Measurements from ENCODE around the gene KCNQ1.

The KCNQ1 gene

DNA sequence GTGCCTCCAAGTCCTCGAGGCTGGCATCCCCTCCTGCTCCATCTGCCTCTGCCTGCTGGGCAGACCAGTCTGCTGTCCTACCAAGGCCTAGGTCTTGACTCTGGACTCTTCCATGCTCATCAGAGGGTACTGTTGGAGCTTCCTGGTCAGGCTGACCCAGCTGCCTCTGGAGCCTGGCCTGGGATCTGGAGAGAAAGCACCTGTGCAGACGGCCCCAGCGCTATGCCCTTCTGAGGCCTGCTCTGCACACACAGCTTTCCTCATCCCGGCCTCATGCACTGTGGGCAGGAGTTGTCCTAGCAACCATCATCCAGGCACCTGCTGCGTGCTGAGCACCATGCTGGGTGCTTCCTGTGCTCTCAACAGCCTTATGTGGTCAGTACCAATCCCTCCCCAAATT, 369.9 kb downstream of the KCNQ1 start:
- DNase-seq = peak in 2 of 3 experiments; percentile 59 to 73

DNA sequence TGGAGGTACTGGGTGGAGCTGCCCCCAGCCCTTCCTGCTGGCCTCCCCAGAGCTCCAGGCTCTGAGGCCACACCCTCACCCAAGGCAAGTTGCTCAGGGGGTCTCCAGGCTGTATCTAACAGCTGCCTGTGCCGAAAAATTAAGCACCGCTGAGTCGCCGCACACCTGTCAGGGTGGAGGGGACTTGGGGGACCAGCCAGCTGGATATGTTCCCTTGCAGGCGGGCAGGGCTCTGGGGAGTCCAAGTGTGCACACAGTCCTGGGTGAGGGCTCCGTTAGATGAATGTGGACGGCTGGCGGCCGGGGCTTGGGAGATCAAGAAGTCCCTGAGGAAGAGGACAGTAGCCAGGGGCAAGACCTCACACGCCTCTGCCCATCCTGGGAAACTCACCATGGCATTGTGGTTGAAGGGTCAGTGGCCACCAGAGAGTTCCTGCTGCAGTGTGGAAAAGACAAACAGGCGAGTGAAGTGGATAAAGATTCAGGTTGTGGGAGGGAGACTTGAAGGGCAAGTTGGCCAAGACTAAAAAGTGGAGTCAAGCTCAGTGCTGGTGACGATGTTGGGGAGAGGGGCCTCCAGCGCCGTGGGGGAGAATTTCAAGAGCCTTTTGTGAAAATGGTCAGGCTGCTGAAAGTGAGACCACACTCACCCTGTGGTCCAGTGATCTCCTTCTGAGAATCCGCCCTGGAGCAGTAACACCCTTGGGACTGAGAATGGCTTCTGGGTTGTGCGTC, 371.1 kb downstream of the KCNQ1 start:
- DNase-seq = no peak

DNA sequence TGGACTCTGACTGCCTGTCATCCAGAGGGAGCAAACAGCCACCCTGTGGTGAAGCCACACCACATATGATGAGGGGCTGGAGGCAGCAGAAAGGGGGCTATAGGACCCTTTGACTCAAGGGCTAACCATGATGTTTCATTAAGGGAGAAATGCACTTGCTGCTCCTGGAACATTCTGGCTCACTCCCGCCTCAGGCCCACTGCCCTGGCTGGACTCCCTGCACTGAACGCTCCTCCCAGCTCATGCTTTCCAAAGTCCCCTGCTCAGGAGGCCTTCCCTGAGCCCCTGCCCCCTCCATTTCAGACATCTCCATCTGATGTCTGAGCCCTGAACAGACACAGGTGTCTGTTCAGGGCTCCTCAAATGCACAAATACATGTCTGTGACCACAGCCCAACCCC, 371.7 kb downstream of the KCNQ1 start:
- no peak for DNase-seq

DNA sequence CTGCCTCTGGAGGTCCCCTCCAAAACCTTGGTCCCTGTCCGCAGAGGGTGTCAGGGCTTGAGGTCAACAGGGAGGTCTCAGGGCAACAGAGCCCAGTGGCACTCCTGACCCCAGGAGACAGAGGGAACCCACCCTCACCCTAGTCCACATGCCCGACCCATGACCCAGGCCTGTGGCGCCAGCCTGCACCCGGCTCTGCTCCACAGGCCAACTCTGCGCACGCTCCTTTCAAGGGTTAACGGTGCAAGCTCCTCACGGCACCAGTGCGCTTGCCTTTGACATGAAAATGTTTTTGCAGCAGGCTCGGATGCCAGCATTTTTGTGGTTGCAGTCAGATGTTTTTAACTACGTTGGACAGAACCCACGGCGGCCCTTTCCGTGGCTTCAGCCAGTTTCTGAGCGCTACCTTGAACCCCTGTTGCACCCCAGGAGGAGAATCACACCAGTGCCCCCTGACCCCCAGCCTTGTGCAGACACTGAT, 372.2 kb downstream of the KCNQ1 start:
- DNase-seq = no peak

DNA sequence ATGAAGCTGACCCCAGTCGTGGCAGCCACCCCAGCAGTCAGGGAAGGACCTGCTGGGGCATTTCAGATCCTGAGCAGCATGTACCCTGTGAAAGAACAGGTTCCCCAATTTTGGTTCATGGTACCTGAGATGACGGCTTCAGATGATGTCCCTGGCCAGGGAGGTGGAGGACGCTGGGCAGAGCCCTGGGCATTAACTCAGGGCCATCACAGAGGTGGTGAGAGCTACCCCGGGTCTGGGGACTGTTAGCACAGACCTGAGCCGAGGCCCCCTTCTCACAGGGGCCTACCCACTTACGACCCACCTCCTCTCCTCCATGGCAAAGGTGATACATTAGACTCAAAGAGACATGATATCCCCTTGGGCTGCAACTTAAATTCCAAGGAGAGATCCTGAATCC, 372.6 kb downstream of the KCNQ1 start:
- DNase-seq = no peak

DNA sequence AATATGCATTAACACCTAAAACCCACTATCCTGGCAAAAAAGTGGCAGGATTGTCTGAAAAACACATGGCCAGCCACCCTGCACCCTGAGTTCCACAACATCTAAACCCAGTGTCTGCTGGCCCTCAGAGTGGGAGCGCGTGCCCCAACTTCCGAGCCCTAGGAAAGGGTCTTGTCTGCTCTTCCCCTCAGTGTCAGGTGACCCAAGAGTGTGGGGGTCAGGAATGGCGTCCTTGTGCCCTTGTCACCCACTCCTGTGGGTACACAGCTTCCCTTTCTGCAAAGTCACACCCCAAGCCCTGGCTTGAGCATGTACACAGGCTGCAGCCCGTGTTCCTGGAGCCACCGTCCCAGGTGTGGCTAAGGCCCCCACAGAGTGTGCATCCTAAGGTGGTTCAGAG, 373.2 kb downstream of the KCNQ1 start:
- DNase-seq = no peak

DNA sequence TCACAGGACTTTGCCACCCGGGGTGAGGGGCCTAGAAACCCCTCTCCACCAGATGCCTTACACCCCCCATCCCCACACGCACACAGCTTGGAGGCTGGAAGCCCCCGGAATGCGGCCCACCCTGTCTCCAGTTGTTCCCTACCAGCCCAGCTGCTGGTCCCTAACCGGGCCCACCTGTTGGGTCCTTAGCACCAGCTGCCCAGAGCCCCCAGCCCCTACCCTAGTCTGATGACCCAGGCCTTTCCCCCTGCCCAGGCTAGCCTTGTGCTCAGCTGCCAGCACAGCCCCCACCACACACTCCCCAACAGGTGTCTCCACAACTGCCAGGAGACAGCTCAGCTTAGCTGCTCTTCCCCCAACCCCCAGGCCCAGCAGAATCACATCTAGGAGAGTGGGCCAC, 373.7 kb downstream of the KCNQ1 start:
- DNase-seq = no peak

DNA sequence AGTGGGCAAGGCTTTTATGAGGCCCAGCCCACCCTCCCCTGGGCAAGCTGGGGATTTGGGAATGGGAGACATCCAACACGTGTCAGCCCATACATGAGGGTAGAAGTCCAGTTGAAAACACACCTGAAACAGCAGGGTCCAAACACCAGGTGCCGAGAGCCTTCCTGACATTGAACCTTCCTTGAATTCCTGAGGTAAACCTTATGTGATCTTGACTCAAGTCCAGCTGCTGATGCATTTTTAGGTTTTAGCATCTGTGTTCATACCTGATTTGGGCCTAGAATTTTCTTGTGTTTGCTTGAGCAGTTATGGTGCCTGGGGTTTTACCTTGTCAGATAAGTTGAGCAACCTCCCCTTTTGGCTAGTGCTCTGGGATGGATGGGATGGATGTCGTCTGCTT, 374.5 kb downstream of the KCNQ1 start:
- DNase-seq = no peak

DNA sequence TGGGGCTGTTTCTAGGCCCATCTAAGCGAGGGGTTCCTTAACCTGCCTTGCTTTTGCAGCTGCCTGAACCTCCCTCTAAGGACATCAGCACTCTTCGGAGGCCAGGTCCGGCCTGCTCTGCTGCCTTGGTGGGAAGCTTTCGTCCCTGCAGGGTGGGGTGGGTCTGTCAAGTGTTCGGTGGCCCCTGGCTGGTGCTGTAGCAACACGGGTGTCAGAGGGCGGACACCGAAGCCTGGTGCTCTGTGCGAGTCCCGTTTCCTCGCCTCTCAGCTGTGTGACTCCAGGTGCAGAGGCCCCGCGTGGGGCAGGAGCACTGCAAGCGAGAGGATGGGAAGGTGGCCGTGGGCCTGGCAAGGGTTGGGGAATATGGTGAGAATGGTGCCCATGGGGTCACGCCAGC, 376.2 kb downstream of the KCNQ1 start:
- no peak for DNase-seq

DNA sequence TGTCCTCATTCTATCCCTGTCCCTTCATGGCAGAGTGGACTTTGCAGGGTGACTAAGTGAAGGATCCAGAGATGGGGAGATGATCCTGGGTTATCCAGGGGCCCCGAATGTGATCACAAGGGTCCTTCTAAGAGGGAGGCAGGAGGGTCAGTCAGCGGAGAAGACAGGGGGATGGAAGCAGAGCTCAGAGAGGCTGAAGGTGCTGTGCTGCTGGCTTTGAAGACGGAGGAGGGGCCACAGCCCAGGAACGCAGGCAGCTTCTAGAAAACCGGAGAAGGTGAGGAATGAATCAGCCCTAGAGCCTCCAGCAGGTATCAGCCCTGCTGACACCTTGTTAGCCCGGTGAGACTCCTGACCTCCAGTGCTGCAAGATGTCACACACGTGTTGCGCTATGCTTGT, 377.1 kb downstream of the KCNQ1 start:
- DNase-seq = no peak

DNA sequence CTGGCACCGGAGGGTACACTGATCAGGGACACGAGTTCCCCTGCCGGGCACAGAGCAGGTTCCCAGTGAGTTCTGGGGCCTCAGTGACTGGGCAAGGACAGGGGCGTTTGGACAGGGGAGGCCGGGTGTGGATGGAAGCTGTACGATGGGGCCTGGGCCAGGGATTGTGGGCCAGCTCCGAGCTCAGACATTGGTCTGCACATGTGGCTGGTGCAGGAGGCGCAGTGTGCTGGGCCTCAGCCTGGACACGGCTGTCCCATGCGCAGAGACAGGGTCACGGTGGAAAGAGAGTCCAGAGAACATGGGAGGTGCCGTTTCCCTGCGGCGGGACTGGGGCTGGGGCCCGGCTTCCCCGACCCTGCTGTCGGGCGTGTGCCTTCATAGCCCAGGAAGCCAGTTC, 380.0 kb downstream of the KCNQ1 start:
- no peak for DNase-seq

DNA sequence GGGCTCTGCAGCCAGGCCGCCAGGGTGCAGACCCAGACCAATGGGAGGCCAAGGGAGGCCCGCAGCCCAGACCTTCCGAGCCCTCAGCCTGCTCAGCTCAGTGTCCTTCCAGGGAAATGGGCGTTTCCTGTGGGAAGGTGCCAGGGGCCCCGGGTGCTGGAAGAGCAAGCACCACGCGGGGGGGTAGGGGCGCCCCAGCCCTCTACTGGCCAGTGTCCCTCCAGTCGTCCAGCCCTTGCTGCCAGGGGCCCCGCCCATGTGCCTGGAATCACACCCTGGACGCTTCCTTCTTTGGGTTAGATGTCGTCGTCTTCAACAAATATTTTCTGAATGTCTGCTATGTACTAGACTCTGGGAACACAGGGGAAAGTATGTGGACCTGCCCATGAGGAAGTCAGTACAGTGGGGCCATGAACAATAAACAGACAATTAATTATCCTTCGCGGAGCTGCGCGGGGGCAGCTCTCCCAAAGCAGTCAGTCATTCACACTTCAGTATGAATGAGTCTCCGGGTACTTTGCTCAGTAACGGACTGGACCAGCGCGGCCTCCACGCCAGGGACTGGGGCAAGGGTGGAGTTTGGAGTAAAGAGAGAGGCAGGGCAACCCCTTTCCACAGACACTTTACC, 380.6 kb downstream of the KCNQ1 start:
- DNase-seq = no peak

DNA sequence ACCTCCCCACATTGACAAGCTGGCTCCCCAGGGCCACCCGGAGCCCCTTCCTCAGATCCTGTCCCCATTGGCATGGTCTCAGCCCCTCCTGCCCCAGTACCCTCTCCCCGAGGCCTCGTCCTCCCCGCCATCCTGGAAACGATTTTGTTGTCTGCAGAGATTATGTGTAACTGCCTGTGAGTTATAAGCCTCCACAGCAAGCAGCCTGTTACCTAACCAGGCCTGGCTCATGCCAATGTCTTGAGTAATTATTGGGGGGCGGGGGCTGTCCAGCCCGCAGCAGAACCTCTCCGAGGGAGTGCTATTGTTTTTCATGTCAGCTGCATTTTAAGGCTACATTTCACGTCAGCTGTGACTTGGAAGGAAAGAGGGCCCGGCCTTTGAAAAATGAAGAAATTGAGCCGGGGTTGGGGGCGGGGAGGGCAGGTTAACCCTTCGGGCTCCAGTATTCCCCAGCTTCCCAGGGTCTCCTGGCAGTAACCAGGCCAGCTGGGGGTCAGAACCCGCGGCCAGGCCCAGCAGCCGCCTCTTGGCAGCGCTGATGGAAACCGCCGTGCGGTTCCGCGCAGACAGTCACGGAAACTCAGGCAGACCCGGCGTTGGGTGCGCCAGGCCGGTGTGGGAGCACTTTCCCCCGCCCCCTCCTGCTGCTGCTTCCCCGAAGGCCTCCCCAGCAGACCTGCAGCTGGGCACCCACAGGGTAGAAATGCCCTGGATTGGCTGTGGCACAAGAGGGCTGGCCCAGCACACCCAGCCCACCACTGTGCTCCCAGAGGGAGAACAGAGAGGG, 381.3 kb downstream of the KCNQ1 start:
- no peak for DNase-seq

DNA sequence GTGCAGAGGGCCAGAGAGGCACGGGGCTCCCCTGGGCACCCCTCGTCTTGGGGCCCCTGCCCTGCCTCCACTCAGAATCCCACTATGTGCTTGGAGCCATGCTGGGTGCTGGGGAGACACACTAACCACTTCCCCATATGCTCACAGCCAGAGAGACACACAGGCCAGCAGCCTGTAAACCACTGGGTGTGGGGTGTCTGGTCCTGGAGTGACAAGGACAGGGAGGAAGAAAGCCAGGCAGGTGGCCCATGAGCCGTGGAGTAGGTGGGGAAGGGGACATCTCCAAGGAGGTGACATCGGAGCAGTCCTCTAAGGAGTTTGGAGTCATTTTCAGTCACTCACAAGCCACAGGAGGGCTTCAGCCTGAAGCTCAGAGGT, 381.9 kb downstream of the KCNQ1 start:
- no peak for DNase-seq

DNA sequence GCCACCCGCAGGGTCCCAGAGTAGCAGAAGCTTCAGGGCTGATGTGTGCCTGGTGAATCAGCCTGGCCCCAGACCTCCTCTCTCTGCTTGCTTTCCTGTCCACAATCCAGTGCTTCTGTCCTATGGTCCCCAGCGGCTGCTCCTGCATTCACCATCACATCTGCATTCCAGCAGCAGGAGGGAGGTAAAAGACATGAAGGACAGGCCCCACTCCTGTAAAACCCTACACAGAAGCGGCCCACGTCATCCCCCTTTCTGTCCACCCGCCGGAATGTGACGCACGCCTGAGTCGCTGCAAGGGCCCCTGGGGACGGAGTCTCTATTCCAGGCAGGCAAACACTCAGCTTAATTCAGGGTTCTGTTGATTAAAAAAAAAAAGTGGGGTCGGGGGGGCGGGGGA, 382.4 kb downstream of the KCNQ1 start:
- DNase-seq = no peak

DNA sequence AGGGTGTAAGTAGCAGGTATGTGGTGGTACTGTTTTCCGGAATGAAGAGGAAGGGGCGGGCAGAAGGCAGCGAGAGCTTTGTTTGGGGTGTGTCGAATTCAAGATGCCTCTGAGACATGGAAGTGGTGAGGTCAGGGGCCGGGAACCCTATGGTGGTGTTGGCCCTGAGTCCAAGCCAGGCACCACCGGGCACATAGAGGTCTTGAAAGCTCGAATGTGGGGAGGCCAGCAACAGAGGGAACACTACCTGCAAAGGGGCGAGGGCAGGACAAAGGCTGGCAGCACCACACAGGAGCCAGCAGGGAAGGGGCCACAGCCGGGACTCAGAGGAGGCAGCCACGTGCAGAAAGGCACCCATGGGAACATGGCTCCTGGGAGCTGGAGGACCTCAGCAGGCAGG, 383.0 kb downstream of the KCNQ1 start:
- DNase-seq = no peak

DNA sequence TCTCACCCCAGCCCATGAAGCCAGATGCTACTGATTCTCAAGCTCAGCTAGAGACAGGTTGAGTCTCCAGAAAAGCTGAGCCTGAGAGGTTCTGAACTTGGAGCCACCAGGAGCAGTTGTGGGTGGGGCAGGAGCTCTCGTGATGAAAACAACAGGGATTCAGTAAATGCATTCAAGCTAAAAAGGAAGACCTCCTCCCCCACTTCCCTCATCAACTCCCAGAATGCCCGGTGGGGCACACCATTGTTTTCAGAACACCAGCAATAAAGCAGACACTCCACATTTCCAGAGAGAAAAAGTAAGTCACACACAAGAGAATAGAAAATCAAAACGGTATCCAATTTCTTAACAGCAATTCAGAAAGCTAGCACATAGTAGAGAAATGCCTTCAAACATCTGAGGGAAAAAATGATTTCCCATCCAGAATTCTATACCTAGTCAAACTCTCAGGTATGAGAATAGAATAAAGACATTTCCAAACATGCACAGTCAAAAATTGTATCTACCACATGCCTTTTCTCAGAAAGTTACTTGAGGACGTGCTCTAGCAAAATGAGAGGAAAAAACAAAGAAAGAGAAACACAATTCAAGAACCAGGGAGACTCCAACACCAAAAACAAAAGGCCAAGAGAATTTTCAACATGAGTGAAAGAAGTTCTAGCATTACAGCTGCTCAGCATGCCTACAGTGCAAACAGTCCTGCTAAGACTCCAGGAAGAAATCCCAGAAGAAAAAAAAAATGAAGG, 383.9 kb downstream of the KCNQ1 start:
- DNase-seq = no peak

DNA sequence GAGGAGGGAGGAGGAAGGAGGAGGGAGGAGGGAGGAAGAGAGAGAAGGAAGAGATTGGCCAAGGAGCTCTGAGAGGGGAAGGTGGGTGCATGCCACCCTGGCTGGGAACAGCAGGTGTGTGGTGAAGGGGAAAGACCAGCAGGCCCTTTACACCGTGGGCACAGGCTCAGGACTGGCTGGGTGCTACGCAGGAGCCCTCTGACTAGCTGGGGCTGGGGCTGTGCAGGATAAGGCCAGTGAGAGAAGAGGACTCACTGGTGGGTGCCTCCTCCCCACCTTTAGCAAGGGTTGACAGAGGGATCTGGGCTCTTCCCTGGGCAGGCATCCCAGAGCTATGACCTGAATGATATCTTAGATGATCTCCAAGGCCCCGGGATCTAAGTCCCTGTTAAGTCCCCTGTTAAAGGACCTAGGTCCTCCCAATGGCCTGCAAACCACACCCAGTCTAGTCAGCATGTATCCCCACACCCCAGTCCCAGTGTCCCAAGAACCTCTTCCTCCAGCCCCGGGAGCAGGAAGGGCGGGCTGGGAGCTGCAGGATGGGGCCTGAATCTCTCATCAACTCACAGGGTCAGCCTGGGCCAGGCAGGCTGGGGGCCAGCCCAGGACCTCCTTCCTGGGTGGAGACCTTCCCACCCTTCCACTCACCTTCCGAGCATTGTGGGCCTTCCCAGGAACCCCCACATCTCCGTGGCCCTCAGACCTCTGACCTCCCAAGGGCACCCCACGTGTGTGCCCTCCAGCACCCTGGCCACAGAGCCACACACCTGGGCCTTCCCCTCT, 385.4 kb downstream of the KCNQ1 start:
- no peak for DNase-seq

DNA sequence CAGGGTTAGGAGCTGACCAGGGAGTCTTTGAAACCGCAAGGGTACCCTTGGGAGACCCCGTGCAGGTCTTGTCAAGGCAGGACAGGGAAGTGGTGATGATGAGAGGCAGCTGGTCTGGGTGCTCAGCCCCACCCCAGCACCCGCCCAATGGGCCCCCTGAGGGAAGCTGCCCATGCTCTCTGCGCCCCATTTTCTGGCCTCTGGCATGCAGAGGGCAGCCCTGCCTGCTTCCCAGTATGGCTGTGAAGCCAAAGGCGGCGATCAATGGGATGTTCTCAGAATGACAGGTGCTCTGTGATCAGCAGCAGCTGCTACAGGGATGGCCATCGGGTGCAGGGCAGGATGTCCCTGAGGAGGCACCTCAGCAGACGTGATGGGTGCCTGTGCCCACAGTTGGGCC, 386.1 kb downstream of the KCNQ1 start:
- no peak for DNase-seq

DNA sequence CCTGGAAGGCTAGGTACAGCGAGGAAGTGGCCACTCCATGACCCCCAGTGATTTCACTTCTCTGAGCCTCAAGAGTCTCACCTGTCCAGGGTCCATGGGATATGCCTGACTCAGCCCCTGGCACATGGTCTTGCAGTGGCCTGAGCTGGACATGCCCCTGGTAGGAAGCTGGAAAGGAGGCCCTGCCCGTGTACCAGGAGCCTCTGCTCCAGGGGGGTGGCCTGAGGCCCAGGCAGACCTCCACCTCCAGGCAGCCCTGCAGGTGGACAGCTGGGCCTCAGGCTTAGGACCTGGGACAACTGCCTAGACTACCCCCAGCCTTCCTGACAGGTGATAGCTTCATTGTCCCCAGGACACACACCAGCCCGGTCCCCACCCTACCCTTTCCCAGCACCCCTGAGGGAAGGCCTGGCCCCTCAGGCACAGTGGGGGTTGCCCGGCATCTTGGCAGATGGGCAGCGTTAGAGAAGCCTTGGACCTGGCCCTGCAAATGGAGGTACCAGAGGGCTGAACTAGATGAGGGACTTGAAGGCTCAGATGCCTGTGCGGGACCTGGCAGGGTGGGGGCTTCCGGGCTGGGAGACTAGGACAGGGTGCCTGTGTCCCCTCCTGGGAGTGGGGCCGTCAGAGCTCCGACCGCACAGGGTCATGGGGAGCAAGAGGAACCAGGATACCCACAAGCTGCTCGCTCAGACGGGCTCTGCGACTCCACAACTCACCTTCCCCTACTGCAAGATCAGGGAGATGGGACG, 387.1 kb downstream of the KCNQ1 start:
- DNase-seq = no peak

DNA sequence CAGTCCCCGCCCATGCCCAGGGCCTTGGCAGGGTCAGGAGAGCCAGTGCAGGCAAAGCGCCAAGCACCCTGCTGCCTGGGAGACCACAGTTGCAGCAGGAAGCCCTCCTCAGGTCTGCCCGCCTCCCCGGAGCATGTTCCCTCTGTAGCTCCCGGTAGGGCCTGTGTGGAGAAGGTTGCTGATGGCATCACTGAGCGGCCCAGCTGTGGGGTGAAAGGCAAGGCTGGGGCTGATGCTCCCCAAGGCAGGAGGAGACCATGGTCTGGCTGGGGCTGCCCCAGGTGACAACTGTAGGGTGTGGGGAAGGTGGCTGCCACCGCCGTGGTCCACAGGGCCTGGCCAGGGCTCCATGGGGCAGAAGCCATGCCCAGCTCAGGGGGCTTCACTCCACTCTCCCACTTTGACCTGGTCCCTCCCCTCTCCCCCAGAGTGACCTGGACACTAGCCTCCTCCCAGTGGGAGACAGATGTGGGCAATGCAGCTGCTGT, 387.8 kb downstream of the KCNQ1 start:
- no peak for DNase-seq
